Loucy (cell line): Measurements from ENCODE around the gene PTPN3.

Experiments used
- H2AFZ ChIP-seq: fragments of 200-600 bp; sonication (generic); 2 replicates; pipeline ENCODE4 v1.6.0; 2016; ENCODE audit warnings: antibody characterized with exemption, mild to moderate bottlenecking, low read length, moderate library complexity
- H3F3A ChIP-seq: fragments of 200-600 bp; 2 replicates; pipeline ENCODE4 v1.6.0; 2016; ENCODE audit warnings: antibody characterized with exemption, low read depth, mild to moderate bottlenecking
- H3K27me3 ChIP-seq: fragments of 200-600 bp; sonication (generic); 2 replicates; pipeline ENCODE4 v1.6.1; 2014; ENCODE audit warnings: low read length, mild to moderate bottlenecking; ENCODE audit not compliant: insufficient read depth, poor library complexity, severe bottlenecking
- H3K36me3 ChIP-seq: fragments of 200-600 bp; sonication (generic); 2 replicates; pipeline ENCODE4 v1.6.1; 2016; ENCODE audit warnings: low read length; ENCODE audit not compliant: insufficient read depth
- H3K4me1 ChIP-seq: fragments of 200-600 bp; sonication (generic); 2 replicates; pipeline ENCODE4 v1.5.1; 2014; ENCODE audit warnings: low read length, mild to moderate bottlenecking; ENCODE audit not compliant: insufficient read depth, poor library complexity, severe bottlenecking
- H3K4me2 ChIP-seq: fragments of 200-600 bp; sonication (generic); 2 replicates; pipeline ENCODE4 v1.6.0; 2014; ENCODE audit warnings: antibody characterized with exemption, low read length, low read depth, mild to moderate bottlenecking; ENCODE audit not compliant: poor library complexity, severe bottlenecking
- H3K4me3 ChIP-seq: fragments of 200-600 bp; sonication (generic); 2 replicates; pipeline ENCODE4 v1.5.1; 2014; ENCODE audit warnings: low read length, mild to moderate bottlenecking, mixed read lengths; ENCODE audit not compliant: poor library complexity, severe bottlenecking
- H3K79me2 ChIP-seq: fragments of 200-600 bp; sonication (generic); 2 replicates; pipeline ENCODE4 v1.6.1; 2014; ENCODE audit warnings: low read length; ENCODE audit not compliant: insufficient read depth
- H3K9ac ChIP-seq: fragments of 200-600 bp; sonication (generic); 2 replicates; pipeline ENCODE4 v1.6.0; 2014; ENCODE audit warnings: mild to moderate bottlenecking, low read depth, low read length, moderate library complexity; ENCODE audit not compliant: poor library complexity, severe bottlenecking
- H3K9me2 ChIP-seq: fragments of 200-600 bp; sonication (generic); replicated peaks from 2 replicates; pipeline ENCODE4 v1.6.1; 2016; ENCODE audit warnings: low read depth, low read length, mixed read lengths
- H3K9me3 ChIP-seq: fragments of 200-600 bp; sonication (generic); 2 replicates; pipeline ENCODE4 v1.6.1; 2014; ENCODE audit warnings: mild to moderate bottlenecking, antibody characterized with exemption, low read length, low read depth; ENCODE audit not compliant: insufficient read depth
- H4K20me1 ChIP-seq: fragments of 200-600 bp; sonication (generic); 2 replicates; pipeline ENCODE4 v1.6.0; 2014; ENCODE audit warnings: antibody characterized with exemption, low read length, mild to moderate bottlenecking; ENCODE audit not compliant: insufficient read depth, poor library complexity, severe bottlenecking
- EZH2phosphoT487 ChIP-seq: fragments of 200-600 bp; IDR thresholded peaks from 2 replicates; pipeline ENCODE4 v1.6.1; 2018; ENCODE audit warnings: antibody characterized with exemption, mild to moderate bottlenecking, moderate library complexity, borderline replicate concordance
- TF ChIP-seq, protein P1 (sequence below): fragments of 200-600 bp; sonication (generic); conservative IDR thresholded peaks from 2 replicates; pipeline ENCODE4 v1.5.1; 2014; ENCODE audit warnings: mild to moderate bottlenecking, antibody characterized with exemption, low read length

PTPN3 gene

DNA sequence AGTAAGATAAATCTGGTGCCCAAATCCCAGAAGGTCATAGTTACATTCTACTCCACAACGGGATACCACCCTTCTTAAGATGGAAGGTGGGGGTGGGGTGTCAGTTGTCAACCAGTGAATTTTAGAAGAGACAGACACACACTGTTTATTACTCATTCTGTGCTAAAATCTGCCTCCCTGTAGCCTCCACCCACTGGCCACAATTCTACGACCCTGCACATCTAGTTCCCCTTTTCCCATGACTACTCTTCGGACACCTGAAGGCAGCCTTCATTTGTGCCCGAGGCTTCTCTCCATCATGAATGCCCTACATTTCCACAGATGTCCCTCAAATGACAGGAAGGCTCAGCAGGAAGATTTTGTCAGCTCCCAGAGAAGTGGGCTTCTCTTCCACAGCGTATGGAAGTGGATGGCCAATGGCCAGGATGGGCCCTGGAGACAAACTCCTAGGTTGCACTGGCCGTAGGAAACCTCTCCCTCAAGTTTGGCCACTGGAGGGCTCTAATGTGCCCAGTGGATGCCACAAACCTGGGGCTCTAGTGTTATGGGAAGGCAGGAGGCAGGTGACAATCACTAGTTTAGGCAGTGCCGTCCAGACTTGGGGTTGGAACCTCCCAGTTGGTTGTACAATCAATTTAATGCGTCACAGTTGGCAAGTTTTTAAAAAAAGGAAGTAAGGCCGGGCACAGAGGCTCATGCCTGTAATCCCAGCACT is 46.6 kb downstream of the PTPN3 start:
- no peak overlapping the region for H3K4me3 ChIP-seq
- H3K36me3 ChIP-seq, result no peaks in the 10 kb centered on the region
- H2AFZ ChIP-seq, result no peak overlapping the region
- H3K79me2 ChIP-seq, result no peaks in the 10 kb centered on the region
- H3K9ac ChIP-seq, result no peak overlapping the region
- TF ChIP-seq, protein P1, sequence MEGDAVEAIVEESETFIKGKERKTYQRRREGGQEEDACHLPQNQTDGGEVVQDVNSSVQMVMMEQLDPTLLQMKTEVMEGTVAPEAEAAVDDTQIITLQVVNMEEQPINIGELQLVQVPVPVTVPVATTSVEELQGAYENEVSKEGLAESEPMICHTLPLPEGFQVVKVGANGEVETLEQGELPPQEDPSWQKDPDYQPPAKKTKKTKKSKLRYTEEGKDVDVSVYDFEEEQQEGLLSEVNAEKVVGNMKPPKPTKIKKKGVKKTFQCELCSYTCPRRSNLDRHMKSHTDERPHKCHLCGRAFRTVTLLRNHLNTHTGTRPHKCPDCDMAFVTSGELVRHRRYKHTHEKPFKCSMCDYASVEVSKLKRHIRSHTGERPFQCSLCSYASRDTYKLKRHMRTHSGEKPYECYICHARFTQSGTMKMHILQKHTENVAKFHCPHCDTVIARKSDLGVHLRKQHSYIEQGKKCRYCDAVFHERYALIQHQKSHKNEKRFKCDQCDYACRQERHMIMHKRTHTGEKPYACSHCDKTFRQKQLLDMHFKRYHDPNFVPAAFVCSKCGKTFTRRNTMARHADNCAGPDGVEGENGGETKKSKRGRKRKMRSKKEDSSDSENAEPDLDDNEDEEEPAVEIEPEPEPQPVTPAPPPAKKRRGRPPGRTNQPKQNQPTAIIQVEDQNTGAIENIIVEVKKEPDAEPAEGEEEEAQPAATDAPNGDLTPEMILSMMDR, result peak; percentile 36; the same call in 1 of the 2 replicates
- TF ChIP-seq EZH2phosphoT487, result no peak
- no peaks in the 10 kb centered on the region for H3K9me3 ChIP-seq
- no peaks in the 10 kb centered on the region for H3K9me2 ChIP-seq
- H3K27me3 ChIP-seq, result peaks cover 6% of the 10 kb centered on the region
- H3F3A ChIP-seq, result no peaks in the 10 kb centered on the region
- peaks cover 29% of the 10 kb centered on the region for H3K4me1 ChIP-seq
- H4K20me1 ChIP-seq, result no peaks in the 10 kb centered on the region
- H3K4me2 ChIP-seq, result no peak overlapping the region

DNA sequence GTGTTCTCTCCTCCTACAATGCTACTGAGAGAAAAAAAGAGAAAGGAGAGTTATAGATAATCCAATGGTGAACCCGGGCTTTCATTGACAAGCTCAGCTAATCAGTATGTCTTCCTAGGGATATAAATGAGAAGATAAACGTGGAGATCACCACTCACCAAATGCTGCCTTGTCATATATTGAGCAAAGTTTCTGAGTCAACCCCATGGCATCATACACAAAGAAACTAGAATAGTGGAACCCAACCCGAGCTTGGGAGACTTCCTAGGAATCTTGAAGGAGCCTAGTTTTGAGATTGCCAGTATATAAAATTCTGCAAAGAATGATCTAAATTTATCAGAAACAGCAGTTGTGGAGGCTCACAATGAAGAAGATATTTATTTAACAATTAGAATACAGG is 47.8 kb downstream of the PTPN3 start:
- H3K4me1 ChIP-seq, result peaks cover 32% of the 10 kb centered on the region
- no peaks in the 10 kb centered on the region for H3K9me3 ChIP-seq

DNA sequence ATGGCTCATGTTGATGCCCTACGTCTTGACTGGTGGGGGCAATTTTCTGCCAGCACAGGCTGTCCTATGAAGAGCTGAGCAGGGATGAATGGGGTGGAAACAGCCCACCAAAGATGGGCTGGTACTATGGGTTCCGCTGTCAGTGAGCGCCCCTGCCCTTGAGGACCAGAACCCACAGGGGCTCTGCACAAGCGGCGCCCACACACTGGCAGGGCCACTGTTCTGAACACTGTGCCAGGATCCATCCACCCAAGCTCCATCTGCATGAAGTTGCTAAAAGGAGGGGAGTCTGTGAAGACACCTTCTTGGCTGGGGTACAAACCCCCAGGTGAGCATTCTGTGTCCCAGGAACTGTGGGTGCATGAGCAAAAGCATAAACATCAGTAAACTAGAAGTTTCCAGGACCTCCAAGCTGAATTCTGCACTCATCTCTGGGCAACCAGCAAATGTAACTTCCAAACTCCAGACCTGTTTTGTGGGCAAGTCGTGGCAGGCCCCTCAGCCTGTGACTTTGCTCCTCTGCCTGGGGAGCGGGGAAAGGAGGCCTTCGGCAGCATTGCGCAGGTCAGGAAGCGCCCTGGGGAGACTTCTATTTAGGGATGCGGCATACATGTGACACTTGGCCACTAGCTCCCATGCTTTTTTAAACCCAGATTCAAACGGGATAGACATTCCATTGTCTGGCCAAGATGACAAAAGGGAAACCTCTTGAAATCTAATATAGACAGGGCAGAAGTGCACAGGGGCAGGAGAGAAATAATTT is 48.9 kb downstream of the PTPN3 start:
- no peaks in the 10 kb centered on the region for H3K36me3 ChIP-seq
- H4K20me1 ChIP-seq, result no peaks in the 10 kb centered on the region
- H3F3A ChIP-seq, result no peaks in the 10 kb centered on the region
- H3K4me1 ChIP-seq, result peaks cover 32% of the 10 kb centered on the region
- TF ChIP-seq, protein P1, result no peak
- H3K4me2 ChIP-seq, result no peak overlapping the region
- H3K79me2 ChIP-seq, result no peaks in the 10 kb centered on the region
- H3K9ac ChIP-seq, result no peak overlapping the region
- no peak overlapping the region for H3K4me3 ChIP-seq
- H3K9me2 ChIP-seq, result no peaks in the 10 kb centered on the region
- no peaks in the 10 kb centered on the region for H3K9me3 ChIP-seq
- no peaks in the 10 kb centered on the region for H3K27me3 ChIP-seq
- H2AFZ ChIP-seq, result no peak overlapping the region

More for the DNA sequence above, 47.8 kb downstream of the PTPN3 start:
- Histone ChIP-seq H2AFZ (no peak overlapping the region), H3K36me3 (no peaks in the 10 kb centered on the region), H3K4me3 (no peak overlapping the region), H3K9me2 (no peaks in the 10 kb centered on the region), H3F3A (no peaks in the 10 kb centered on the region), H3K27me3 (peaks cover 2% of the 10 kb centered on the region), H3K4me2 (no peak overlapping the region), H3K9ac (no peak overlapping the region), H3K79me2 (no peaks in the 10 kb centered on the region), H4K20me1 (no peaks in the 10 kb centered on the region)
- TF ChIP-seq EZH2phosphoT487, result no peak
- TF ChIP-seq, protein P1, result no peak
